ENCODE data around the gene SPATA46. TPM values are rescaled to one million over a fixed set of nuclear protein-coding genes. Genes with fewer than 3 reads are reported as not detected.

Gene SPATA46
- polyA plus RNA-seq, 1 experiment = not detected

DNA sequence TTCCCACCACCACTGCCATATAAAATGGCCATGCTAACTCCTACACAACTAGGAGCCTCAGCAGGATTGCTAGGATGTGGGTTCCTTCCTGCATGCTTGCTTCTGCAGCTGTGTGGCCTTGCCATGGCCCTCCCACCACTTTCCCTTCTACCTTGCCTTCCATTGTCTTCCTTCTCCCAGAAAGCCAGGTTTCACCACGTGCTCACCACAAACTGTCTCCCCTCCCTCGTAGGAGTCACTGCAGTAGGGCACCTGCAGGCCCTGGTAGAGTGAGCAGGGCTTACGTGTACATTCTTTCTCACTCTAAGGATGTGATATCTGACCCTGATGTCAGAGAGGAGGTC, 8.6 kb upstream of the SPATA46 start:
- no peaks in the 10 kb centered on the region for H3K27me3 ChIP-seq (ENCODE audit: control insufficient read depth, insufficient read depth, low read length)
- TF ChIP-seq, protein P1, sequence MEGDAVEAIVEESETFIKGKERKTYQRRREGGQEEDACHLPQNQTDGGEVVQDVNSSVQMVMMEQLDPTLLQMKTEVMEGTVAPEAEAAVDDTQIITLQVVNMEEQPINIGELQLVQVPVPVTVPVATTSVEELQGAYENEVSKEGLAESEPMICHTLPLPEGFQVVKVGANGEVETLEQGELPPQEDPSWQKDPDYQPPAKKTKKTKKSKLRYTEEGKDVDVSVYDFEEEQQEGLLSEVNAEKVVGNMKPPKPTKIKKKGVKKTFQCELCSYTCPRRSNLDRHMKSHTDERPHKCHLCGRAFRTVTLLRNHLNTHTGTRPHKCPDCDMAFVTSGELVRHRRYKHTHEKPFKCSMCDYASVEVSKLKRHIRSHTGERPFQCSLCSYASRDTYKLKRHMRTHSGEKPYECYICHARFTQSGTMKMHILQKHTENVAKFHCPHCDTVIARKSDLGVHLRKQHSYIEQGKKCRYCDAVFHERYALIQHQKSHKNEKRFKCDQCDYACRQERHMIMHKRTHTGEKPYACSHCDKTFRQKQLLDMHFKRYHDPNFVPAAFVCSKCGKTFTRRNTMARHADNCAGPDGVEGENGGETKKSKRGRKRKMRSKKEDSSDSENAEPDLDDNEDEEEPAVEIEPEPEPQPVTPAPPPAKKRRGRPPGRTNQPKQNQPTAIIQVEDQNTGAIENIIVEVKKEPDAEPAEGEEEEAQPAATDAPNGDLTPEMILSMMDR (IDR thresholded peaks at IDR 0.05; ENCODE audit: insufficient read depth, low read depth, low read length) = no peak
- DNase-seq (ENCODE audit: low read depth) = no peak
- ChIA-PET POLR2A (no interaction called here), CTCF (interaction anchor here (1.4 kb wide), 1 partner anchor 27 kb away, joined by 5 read pairs; no protein-coding TSS in a partner anchor)
- H3K36me3 ChIP-seq (ENCODE audit: control insufficient read depth, insufficient read depth, low read length) = no peaks in the 10 kb centered on the region
- H3K4me3 ChIP-seq (ENCODE audit: low read depth, low read length) = no peak overlapping the region

DNA sequence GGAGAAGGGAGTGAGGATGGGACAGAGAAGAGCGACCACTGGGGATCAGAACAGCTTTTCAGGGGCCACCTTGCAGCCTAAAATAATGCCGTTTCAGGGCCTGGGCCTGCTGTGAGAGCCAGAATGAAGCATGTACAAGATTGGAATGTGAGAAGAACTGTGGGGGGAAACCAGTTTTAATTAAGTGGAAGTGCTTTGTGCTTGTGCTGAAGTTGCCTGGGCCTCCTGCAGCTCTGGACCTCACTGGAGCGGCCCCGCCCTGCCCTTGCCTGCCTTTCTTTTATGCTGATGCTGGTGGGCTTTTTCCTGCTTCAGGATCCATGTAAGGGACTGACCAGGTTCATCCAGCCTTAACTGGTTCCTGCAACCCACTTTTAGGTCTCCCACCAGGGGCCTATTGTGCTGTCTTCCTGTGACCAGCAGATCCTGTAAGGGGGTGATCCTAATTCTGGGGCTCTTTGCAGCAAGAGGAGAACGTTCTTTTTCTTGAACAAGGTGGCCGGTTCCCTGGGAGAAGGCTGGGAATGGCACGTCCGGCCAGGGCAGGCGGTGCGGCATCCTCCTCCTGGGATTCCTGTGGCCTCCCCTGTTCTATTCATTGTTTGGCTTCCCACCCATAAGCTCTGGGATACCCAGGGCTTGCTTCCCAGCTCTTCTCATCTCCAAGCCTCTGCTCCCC, 8.1 kb upstream of the SPATA46 start:
- CTCF ChIA-PET = interaction anchor here (1.4 kb wide), 1 partner anchor 27 kb away, joined by 5 read pairs; no protein-coding TSS in a partner anchor
- POLR2A ChIA-PET = no interaction called here
- H3K27me3 ChIP-seq (ENCODE audit: control insufficient read depth, insufficient read depth, low read length) = no peaks in the 10 kb centered on the region

DNA sequence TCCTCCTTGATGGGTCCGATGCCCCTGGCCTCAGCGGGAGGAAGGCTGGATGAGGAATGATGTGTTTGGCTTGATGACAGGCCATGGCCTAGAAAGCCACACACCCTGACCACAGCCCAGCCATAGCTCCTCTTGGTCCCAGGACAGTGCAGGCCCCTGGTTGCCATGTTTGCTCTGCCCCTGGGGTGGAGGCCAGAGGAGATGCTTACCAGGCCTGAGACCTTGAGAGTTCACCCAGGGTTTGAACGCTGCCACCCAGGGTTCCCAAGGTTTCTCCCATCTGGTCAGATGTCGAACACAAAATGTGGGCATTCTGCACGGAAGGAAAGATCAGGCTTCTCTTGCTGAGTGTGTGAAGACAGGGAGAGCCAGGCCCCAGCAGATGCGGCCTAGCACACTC, 7.5 kb upstream of the SPATA46 start:
- Histone ChIP-seq H3K27me3 (ENCODE audit: control insufficient read depth, insufficient read depth, low read length) (no peaks in the 10 kb centered on the region), H3K36me3 (ENCODE audit: control insufficient read depth, insufficient read depth, low read length) (no peaks in the 10 kb centered on the region), H3K4me3 (ENCODE audit: low read depth, low read length) (no peak overlapping the region)
- ChIA-PET POLR2A (no interaction called here), CTCF (no interaction called here)
- no peak for DNase-seq (ENCODE audit: low read depth)
- TF ChIP-seq, protein P1 (IDR thresholded peaks at IDR 0.05; ENCODE audit: insufficient read depth, low read depth, low read length) = no peak

More for the DNA sequence above, 8.1 kb upstream of the SPATA46 start:
- Histone ChIP-seq H3K4me3 (ENCODE audit: low read depth, low read length) (no peak overlapping the region), H3K36me3 (ENCODE audit: control insufficient read depth, insufficient read depth, low read length) (no peaks in the 10 kb centered on the region)
- no peak for DNase-seq (ENCODE audit: low read depth)
- TF ChIP-seq, protein P1 (IDR thresholded peaks at IDR 0.05; ENCODE audit: insufficient read depth, low read depth, low read length) = no peak

DNA sequence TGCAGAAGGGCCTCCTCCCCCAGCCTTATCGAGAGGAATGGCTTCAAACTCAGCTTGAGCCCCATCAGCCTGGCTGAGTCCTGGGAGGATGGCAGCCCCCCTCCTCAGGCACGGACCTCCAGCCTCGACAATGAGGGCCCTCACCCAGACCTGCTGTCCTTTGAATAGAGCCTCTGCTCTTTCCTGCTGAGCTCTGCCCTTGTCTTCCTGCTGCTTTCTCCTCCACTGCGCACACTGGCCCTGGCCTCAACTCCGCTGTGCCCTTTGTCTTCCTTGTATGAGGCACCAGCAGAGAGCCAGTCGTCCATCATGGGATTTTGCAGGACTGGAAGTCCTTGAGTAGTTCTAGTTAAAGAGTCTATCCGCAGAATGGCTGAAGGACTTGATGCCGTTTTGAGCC, 6.9 kb upstream of the SPATA46 start:
- CTCF ChIA-PET = interaction anchor here (3.8 kb wide), 1 partner anchor 8 kb away, joined by 24 read pairs; no protein-coding TSS in a partner anchor
- TF ChIP-seq, protein P1 (IDR thresholded peaks at IDR 0.05; ENCODE audit: insufficient read depth, low read depth, low read length) = no peak
- no peaks in the 10 kb centered on the region for H3K27me3 ChIP-seq (ENCODE audit: control insufficient read depth, insufficient read depth, low read length)
- no peak overlapping the region for H3K4me3 ChIP-seq (ENCODE audit: low read depth, low read length)
- no peaks in the 10 kb centered on the region for H3K36me3 ChIP-seq (ENCODE audit: control insufficient read depth, insufficient read depth, low read length)
- no peak for DNase-seq (ENCODE audit: low read depth)
- POLR2A ChIA-PET = no interaction called here

DNA sequence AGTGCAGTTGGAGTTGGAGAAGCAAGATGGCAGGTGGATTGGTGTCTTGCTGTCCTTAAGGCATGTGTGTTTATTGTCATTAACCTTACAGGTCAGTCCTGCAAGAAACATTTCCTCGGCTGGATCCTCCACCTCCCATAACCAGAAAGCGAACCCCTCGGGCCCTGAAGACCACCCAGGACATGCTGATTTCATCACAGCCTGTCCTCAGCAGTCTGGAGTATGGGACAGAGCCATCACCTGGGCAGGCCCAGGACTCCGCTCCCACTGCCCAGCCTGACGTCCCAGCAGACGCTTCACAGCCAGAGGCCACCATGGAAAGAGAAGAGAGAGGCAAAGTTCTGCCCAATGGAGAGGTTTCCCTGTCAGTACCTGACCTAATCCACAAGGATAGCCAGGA, 6.4 kb upstream of the SPATA46 start:
- CTCF ChIA-PET = interaction anchor here (2.6 to 3.8 kb wide), 2 partner anchors 8 to 11 kb away, joined by 9 to 24 read pairs; no protein-coding TSS in a partner anchor
- Histone ChIP-seq H3K4me3 (ENCODE audit: low read depth, low read length) (no peak overlapping the region), H3K27me3 (ENCODE audit: control insufficient read depth, insufficient read depth, low read length) (no peaks in the 10 kb centered on the region), H3K36me3 (ENCODE audit: control insufficient read depth, insufficient read depth, low read length) (no peaks in the 10 kb centered on the region)
- TF ChIP-seq, protein P1 (IDR thresholded peaks at IDR 0.05; ENCODE audit: insufficient read depth, low read depth, low read length) = no peak
- POLR2A ChIA-PET = interaction anchor here (0.7 kb wide), 1 partner anchor 23 kb away, joined by 3 read pairs; no protein-coding TSS in a partner anchor
- no peak for DNase-seq (ENCODE audit: low read depth)
